Effector memory CD4-positive, alpha-beta T cell (primary cell): ENCODE data around the gene GNPAT.

Experiments used
- DNase-seq, 3 donors: peaks; one replicate each; pipeline ENCODE4 v3.0.0-alpha.2; 2020
- H3K27ac ChIP-seq: 2 replicates; pipeline ENCODE4 v1.7.0; 2013; ENCODE audit warnings: mild to moderate bottlenecking, low read length, moderate library complexity; ENCODE audit not compliant: insufficient read depth, poor library complexity, severe bottlenecking
- H3K27me3 ChIP-seq: replicated peaks from 2 replicates; pipeline ENCODE4 v1.7.0; 2013; ENCODE audit warnings: mild to moderate bottlenecking, low read length; ENCODE audit not compliant: insufficient read depth, control insufficient read depth, poor library complexity, severe bottlenecking
- H3K36me3 ChIP-seq: 2 replicates; pipeline ENCODE4 v1.7.0; 2013; ENCODE audit warnings: mild to moderate bottlenecking, low read length, moderate library complexity; ENCODE audit not compliant: control insufficient read depth, insufficient read depth
- H3K4me1 ChIP-seq: 2 replicates; pipeline ENCODE4 v1.7.0; 2013; ENCODE audit warnings: low read length, mild to moderate bottlenecking; ENCODE audit not compliant: control insufficient read depth, insufficient read depth, poor library complexity, severe bottlenecking
- H3K4me3 ChIP-seq: 2 replicates; pipeline ENCODE4 v1.7.0; 2013; ENCODE audit warnings: low read length, low read depth, mild to moderate bottlenecking; ENCODE audit not compliant: insufficient read depth, poor library complexity, severe bottlenecking
- H3K9me3 ChIP-seq: 2 replicates; pipeline ENCODE4 v1.7.0; 2013; ENCODE audit warnings: mild to moderate bottlenecking, low read length, moderate library complexity; ENCODE audit not compliant: control insufficient read depth

The GNPAT gene

GRCh38 chr1:231226156-231226555 lies 14.9 kb upstream of the GNPAT start:
- DNase-seq, result no peak
- H3K4me3 ChIP-seq, result no peak overlapping the region
- peaks cover 45% of the 10 kb centered on the region for H3K36me3 ChIP-seq
- H3K27me3 ChIP-seq, result no peaks in the 10 kb centered on the region
- no peaks in the 10 kb centered on the region for H3K4me1 ChIP-seq
- H3K9me3 ChIP-seq, result no peaks in the 10 kb centered on the region
- no peak overlapping the region for H3K27ac ChIP-seq

- Histone ChIP-seq H3K27me3 (no peaks in the 10 kb centered on the region), H3K9me3 (no peaks in the 10 kb centered on the region), H3K4me1 (no peaks in the 10 kb centered on the region), H3K27ac (no peak overlapping the region), H3K36me3 (peaks cover 31% of the 10 kb centered on the region), H3K4me3 (no peak overlapping the region)
- DNase-seq, result no peak
These were observed 9.5 kb upstream of the GNPAT start for GRCh38 chr1:231231511-231231910.

GRCh38 chr1:231232870-231233734 lies 7.9 kb upstream of the GNPAT start:
- no peak overlapping the region for H3K4me3 ChIP-seq
- no peak for DNase-seq
- H3K36me3 ChIP-seq, result peaks cover 21% of the 10 kb centered on the region
- no peak overlapping the region for H3K27ac ChIP-seq
- H3K4me1 ChIP-seq, result no peaks in the 10 kb centered on the region
- H3K9me3 ChIP-seq, result no peaks in the 10 kb centered on the region
- H3K27me3 ChIP-seq, result no peaks in the 10 kb centered on the region

GRCh38 chr1:231233735-231234417 lies 7.1 kb upstream of the GNPAT start:
- no peaks in the 10 kb centered on the region for H3K27me3 ChIP-seq
- H3K27ac ChIP-seq, result no peak overlapping the region
- no peaks in the 10 kb centered on the region for H3K4me1 ChIP-seq
- no peaks in the 10 kb centered on the region for H3K9me3 ChIP-seq
- no peak overlapping the region for H3K4me3 ChIP-seq
- peaks cover 25% of the 10 kb centered on the region for H3K36me3 ChIP-seq
- no peak for DNase-seq

- H3K4me1 ChIP-seq, result no peaks in the 10 kb centered on the region
- DNase-seq, result no peak
- H3K27ac ChIP-seq, result no peak overlapping the region
- H3K27me3 ChIP-seq, result no peaks in the 10 kb centered on the region
- H3K9me3 ChIP-seq, result no peaks in the 10 kb centered on the region
- H3K36me3 ChIP-seq, result peaks cover 27% of the 10 kb centered on the region
- H3K4me3 ChIP-seq, result no peak overlapping the region
These were observed 6.5 kb upstream of the GNPAT start for GRCh38 chr1:231234506-231234905.

- Histone ChIP-seq H3K4me3 (no peak overlapping the region), H3K9me3 (no peaks in the 10 kb centered on the region), H3K27ac (no peak overlapping the region), H3K4me1 (peaks cover 4% of the 10 kb centered on the region), H3K27me3 (no peaks in the 10 kb centered on the region), H3K36me3 (peaks cover 23% of the 10 kb centered on the region)
- no peak for DNase-seq
These were observed 5.3 kb upstream of the GNPAT start for GRCh38 chr1:231235526-231236207.

GRCh38 chr1:231236208-231236591 lies 4.8 kb upstream of the GNPAT start:
- H3K36me3 ChIP-seq, result peaks cover 19% of the 10 kb centered on the region

GRCh38 chr1:231236938-231237337 lies 4.1 kb upstream of the GNPAT start:
- H3K4me3 ChIP-seq, result no peak overlapping the region
- peaks cover 19% of the 10 kb centered on the region for H3K36me3 ChIP-seq
- no peak for DNase-seq
- no peak overlapping the region for H3K27ac ChIP-seq
- no peaks in the 10 kb centered on the region for H3K9me3 ChIP-seq
- no peaks in the 10 kb centered on the region for H3K27me3 ChIP-seq
- H3K4me1 ChIP-seq, result peaks cover 6% of the 10 kb centered on the region

More at GRCh38 chr1:231236208-231236591, 4.8 kb upstream of the GNPAT start:
- H3K27me3 ChIP-seq, result no peaks in the 10 kb centered on the region
- H3K27ac ChIP-seq, result no peak overlapping the region
- H3K4me3 ChIP-seq, result no peak overlapping the region
- H3K9me3 ChIP-seq, result no peaks in the 10 kb centered on the region
- H3K4me1 ChIP-seq, result peaks cover 4% of the 10 kb centered on the region
- DNase-seq, result no peak

- no peaks in the 10 kb centered on the region for H3K27me3 ChIP-seq
- no peaks in the 10 kb centered on the region for H3K9me3 ChIP-seq
- peaks cover 15% of the 10 kb centered on the region for H3K4me1 ChIP-seq
- H3K27ac ChIP-seq, result no peak overlapping the region
- no peak overlapping the region for H3K4me3 ChIP-seq
- H3K36me3 ChIP-seq, result peaks cover 19% of the 10 kb centered on the region
- no peak for DNase-seq
These were observed 2.7 kb upstream of the GNPAT start for GRCh38 chr1:231238298-231238697.

- no peak for DNase-seq
These were observed 505 bp upstream of the GNPAT start for GRCh38 chr1:231240531-231240882.

More at GRCh38 chr1:231240531-231240882, 505 bp upstream of the GNPAT start:
- Histone ChIP-seq H3K36me3 (peaks cover 21% of the 10 kb centered on the region), H3K4me3 (peak overlapping the region; percentile 91), H3K9me3 (no peaks in the 10 kb centered on the region), H3K27ac (peak overlapping the region; percentile 89), H3K4me1 (peaks cover 15% of the 10 kb centered on the region), H3K27me3 (no peaks in the 10 kb centered on the region)
